ENCODE results near the gene OR2V1.
A peak's percentile ranks its signal among the peaks of the same experiment; 100 is the strongest.
"Not testable (repeated sequence)": the region's sequence is repeated elsewhere in the genome, so short reads cannot be mapped to it uniquely, and the experiment has no call there.

Gene OR2V1

DNA sequence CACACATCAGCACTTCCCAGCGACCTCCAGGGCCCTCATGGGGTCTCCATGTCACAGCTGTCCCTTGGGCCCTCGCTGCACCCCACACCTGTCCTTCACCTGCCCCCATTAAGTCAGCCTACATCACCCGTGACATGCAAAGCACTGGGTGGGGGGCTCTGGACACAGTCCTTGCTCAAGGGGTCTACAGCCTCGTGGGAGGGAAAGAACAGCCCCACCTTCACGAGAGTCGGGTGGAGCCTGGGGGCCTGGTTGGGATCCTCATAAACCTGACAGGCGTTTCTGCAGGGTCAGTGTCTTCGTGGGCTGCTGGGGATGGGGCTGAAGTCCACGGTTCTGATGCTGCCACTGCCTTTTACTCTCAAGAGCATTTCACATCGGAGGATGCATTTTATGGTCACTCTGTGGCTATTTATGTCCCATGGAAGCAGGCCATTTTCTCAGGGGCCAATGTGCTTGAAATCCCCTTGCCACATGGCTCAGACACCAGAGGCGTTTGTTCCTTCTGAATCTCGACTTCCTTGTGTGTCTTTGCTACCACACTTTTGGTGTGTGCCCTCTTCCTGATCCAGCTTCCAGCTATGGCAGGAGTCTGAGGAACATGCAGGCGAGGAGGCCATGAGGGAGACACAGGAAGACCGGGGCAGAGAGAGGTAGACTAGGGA, at the start of gene OR2V1:
Gene OR2V1, minus strand, starts transcription at position 338 of the 665 bp plus-strand sequence. CDS start 5,865 bp downstream, outside the sequence.
- no peak for DNase-seq (ENCODE audit: low read depth)
- H3K4me3 ChIP-seq (replicated peaks; ENCODE audit: low read depth, low read length), result no peak within 1 kb of the TSS
- TF ChIP-seq, protein P1, sequence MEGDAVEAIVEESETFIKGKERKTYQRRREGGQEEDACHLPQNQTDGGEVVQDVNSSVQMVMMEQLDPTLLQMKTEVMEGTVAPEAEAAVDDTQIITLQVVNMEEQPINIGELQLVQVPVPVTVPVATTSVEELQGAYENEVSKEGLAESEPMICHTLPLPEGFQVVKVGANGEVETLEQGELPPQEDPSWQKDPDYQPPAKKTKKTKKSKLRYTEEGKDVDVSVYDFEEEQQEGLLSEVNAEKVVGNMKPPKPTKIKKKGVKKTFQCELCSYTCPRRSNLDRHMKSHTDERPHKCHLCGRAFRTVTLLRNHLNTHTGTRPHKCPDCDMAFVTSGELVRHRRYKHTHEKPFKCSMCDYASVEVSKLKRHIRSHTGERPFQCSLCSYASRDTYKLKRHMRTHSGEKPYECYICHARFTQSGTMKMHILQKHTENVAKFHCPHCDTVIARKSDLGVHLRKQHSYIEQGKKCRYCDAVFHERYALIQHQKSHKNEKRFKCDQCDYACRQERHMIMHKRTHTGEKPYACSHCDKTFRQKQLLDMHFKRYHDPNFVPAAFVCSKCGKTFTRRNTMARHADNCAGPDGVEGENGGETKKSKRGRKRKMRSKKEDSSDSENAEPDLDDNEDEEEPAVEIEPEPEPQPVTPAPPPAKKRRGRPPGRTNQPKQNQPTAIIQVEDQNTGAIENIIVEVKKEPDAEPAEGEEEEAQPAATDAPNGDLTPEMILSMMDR (IDR thresholded peaks at IDR 0.05; ENCODE audit: low read length, missing control alignments), result no peak

DNA sequence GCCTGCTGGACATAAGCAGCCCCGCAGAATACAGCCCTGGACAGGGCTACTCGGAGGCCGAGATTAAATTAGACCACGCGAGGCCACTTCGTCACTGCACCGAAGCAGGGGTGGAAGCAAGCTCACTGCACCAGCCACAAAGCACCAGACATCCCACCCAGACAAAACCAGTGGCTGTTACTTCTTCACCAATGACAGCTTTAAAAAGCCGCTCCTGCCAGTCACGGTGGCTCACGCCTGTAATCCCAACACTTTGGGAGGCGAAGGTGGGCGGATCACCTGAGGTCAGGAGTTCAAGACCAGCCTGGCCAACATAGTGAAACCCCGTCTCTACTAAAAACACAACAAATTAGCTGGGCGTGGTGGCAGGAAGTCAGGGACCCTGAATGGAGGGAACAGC, 46.6 kb upstream of the OR2V1 start:
- not testable (repeated sequence) for H3K4me3 ChIP-seq (replicated peaks; ENCODE audit: low read depth, low read length); DNase-seq (ENCODE audit: low read depth)

DNA sequence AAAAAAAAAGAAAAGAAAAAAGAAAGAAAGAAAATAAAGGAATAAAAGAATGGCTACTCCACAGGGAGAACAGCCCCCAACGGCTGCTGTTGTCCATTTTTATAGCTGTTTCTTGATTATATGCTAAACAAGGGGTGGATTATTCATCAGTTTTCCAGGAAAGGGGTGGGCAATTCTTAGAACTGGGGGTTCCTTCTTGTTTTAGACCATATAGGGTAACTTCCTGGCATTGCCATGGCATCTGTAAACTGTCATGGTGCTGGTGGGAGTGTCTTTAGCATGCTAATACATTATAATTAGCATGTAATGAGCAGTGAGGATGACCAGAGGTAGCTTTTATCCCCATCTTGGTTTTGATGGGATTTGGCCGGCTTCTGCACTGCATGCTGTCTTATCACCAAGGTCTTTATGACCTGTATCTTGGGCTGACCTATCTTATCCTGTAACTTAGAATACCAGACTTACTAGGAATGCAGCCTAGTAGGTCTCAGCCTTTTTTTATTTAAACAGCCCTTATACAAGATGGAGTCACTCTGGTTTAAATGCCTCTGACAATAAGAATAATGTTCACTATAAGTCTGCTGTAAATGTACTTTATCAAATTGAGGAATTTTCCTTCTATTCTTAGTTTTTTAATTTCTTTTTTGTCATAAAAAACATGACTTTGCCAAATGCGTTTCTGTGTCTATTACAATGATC, 45.4 kb upstream of the OR2V1 start:
- TF ChIP-seq, protein P1 (IDR thresholded peaks at IDR 0.05; ENCODE audit: low read length, missing control alignments), result no peak
- H3K4me3 ChIP-seq (replicated peaks; ENCODE audit: low read depth, low read length), result no peak overlapping the region
- no peak for DNase-seq (ENCODE audit: low read depth)

DNA sequence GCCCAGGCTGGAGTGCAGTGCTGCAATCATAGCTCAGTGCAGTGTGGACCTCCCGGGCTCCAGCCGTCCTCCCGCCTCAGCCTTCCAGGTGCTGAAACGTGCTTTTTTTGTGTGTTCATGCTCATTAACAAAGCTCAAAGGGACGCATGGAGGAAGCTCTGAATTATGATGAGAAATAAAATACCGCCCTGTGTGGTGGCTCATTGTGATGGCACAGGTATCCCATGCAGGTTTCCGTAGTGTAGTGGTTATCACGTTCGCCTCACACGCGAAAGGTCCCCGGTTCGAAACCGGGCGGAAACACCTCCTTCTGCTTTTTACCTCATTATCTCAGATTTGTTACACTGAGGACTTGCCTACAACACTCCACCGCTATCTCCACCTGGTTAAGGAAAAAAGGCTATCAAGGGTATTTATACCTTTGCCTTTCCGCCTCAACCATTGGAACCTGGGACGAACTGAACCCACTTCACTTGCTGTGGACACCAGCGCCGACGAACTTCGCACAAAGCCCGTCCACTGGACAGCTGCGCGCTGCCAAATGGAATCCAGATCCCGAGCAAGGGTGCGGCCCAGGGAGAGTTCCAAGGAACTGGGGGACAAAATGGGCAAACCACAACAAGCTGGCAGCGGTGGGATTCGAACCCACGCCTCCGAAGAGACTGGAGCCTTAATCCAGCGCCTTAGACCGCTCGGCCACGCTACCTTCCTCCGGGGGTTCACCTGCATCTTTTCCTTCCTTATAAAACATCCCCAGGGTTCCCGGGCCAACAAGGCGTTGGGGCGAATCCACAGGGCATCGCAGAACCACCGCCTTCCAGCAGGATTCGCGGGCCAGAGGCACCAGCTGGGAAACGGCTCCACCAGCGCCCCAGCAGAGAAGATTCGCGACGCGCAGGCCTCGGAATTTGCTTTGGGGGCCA, 42.7 kb upstream of the OR2V1 start:
- peak overlapping the region; percentile 10 for H3K4me3 ChIP-seq (replicated peaks; ENCODE audit: low read depth, low read length)
- peak; percentile 43 for DNase-seq (ENCODE audit: low read depth)
- TF ChIP-seq, protein P1 (IDR thresholded peaks at IDR 0.05; ENCODE audit: low read length, missing control alignments), result no peak

DNA sequence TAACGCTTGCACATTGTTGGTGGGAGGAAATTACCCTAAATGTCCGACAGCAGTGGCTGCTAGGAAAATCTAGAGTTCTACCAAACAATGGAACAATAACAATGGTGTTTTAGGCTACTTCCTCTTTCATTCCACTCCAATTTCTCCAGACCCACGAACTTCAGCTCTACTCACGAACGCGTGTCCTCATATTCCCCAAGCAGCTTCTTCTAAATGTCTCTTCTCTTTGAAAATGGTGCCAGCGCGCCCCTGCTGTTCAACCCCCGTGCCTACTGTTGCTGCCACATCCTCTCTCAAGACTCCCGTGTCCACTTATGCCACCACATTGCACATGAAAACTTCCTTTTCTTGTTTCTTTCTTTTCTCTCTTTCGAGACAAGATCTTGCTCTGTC, 42.1 kb upstream of the OR2V1 start:
- TF ChIP-seq, protein P1 (IDR thresholded peaks at IDR 0.05; ENCODE audit: low read length, missing control alignments), result no peak
- no peak for DNase-seq (ENCODE audit: low read depth)
- no peak overlapping the region for H3K4me3 ChIP-seq (replicated peaks; ENCODE audit: low read depth, low read length)

- no peak for DNase-seq (ENCODE audit: low read depth)
Measured at GRCh38 chr5:181171782-181172181, 40.8 kb upstream of the OR2V1 start.

More at GRCh38 chr5:181171782-181172181, 40.8 kb upstream of the OR2V1 start:
- H3K4me3 ChIP-seq (replicated peaks; ENCODE audit: low read depth, low read length), result no peak overlapping the region
- TF ChIP-seq, protein P1 (IDR thresholded peaks at IDR 0.05; ENCODE audit: low read length, missing control alignments), result no peak
